NCI-H2227 treated with DMSO at 0.1 percent for 48 hours (cell line): ENCODE results near the gene COL23A1.

Experiments
- DNase-seq: peaks from one replicate; lab custom pipeline; 2025; lab: John Stamatoyannopoulos, UW

The COL23A1 gene

GRCh38 chr5:178284093-178284675 lies 306.0 kb downstream of the COL23A1 start:
- DNase-seq: no peak

GRCh38 chr5:178283520-178283919 lies 306.7 kb downstream of the COL23A1 start:
- no peak for DNase-seq

DNA sequence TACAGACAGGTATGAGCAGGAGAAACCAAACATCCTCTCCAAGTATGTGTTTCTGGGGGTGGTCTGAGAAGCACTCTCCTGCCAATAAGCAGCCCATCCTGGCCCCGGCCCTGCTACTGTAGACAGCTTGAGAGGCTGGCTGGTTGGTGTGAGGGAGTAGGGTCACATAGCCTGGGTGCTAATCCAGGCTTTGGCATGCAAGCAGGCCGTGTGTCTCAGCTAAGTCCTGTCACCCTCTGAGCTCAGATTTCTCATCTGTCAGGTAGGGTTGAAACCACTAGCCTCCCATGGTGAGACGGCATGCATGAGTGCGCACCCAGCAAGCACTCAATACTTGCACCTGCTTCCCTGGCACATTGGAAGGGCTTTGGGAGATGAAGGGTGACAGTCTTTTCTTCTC lies 307.8 kb downstream of the COL23A1 start:
- DNase-seq: no peak

DNA sequence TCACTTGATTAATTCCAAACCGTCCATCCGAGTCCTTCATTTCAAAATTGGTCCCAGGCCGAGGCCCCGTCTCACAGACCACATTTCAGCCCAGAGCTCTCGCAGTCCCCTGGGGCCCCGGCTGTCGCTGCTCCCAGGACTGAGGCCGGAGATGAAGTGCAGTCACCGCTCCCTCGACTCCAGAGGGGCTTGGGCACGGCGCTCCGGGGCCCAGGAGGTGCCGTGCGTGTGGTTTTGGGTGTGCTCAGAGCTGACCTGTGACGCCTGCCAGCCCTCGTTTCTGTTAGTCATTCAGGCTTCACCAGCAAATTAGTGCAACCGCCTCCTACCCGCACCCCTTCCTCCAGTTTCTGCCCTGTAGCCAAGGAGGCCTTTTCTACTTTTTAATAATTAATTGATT lies 308.9 kb downstream of the COL23A1 start:
- DNase-seq: no peak

DNA sequence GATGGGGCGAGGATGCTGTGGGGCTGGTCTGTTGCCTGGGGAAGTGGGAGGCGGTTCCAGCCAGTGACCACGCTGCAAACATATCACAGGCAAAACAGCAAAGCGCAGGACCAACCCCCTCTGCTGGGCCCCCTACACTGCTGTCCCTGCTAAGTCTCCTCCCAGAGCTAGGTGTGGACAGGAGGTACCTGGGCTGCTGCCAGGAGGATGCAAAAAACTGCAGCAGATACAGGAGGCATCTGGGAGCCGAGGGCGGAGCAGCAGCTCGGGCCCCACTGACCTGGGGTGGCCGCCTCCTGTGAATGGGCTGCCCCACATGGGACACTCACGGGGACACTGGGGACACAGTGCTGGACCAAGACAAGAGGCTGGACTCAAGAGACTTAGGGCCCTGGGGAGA lies 309.6 kb downstream of the COL23A1 start:
- DNase-seq: no peak

GRCh38 chr5:178279723-178280438 lies 310.3 kb downstream of the COL23A1 start:
- DNase-seq: peak; percentile 50

GRCh38 chr5:178279026-178279722 lies 311.0 kb downstream of the COL23A1 start:
- no peak for DNase-seq

DNA sequence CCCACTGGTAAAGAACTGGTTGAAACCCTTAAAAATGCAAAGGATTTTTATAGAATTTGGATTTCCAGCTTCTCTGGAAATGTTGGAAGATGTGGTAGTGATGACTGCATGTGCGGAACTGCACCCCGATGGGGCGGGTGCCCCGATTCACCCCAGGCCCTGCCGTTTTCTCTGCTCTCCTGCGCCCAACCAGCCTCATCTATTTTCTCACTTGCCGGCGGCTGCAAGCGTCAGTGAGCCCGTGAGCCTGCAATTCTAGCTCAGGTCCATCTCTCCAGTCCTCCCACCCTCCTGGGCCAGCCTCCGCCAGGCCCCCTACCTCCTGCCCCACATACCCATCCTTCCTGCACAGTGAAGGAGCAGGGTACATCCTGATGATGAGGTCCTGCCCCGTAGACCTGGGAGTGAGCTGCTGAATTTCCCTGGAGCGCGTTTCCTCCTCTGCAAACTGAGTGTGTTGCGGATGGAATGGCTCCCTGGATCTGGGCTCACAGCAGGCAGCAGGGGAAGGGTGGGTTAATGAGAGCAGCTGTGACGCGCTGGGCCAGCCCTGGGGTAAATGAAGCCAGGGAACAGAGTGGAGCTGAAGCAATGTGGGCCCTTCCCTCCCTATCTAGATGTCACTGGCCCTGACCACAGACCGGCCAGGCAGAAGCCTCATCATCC lies 311.7 kb downstream of the COL23A1 start:
- DNase-seq: no peak

DNA sequence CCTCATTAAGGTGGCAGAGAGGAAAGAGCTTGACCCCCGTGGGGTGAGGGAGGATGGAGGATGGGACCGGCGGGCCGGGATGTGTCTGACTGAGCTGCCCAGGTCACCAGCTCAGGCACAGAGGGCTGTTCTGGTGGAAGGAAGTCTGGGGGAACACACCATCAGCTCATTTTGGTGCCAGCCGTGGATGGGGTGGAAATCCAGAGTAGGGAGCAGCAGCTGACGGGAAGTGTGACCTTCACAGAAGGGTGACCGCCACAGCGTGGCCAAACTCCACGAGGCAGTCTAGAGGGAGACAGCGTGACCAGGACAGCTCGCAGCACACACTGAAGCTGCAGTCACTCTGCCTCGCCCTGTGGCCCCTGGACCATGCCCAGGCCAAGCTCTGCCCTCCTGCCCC lies 312.3 kb downstream of the COL23A1 start:
- DNase-seq: no peak

GRCh38 chr5:178277346-178277745 lies 312.8 kb downstream of the COL23A1 start:
- no peak for DNase-seq

- DNase-seq: no peak
Measured at GRCh38 chr5:178274781-178275537, 315.2 kb downstream of the COL23A1 start.

GRCh38 chr5:178273665-178274541 lies 316.3 kb downstream of the COL23A1 start:
- DNase-seq: no peak

DNA sequence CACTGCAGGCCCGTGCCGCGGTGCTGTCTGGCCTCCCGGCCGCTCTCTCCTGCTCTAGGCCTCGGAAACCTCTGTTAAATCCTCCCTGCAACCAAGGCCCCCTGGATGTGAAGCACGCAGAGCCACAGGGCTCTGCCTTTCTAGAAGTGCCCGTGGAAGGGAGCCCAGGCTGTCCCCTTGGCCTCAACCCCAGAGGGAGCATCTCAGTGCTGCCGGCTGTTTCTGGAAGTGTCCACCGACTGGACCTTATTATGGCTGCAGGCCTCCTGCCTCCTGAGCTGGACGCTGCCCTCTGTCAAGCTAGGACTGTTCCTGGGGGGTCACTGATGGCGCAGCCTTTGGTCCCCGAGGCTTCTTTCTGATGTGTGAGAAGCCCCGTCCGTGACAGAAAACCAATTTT lies 317.2 kb downstream of the COL23A1 start:
- DNase-seq: no peak

DNA sequence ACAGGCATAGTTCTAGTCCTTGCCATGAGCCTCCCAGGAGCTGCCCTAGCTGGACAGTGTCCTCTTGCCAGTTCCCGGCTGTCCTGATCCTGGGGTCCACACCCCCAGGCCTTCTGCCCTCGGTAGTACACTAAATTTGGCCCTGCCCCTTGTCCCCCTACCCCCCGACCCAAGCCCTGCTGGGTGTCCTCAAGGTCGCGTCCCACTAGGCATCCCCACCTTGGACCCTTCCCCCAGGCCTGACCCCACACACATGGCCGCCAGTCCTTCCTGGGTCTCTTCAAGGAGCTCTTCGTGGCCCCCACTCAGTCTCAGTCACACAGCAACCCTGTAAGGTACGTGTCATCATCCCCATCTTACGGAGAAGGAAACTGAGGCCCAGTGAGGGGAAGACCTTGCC lies 317.6 kb downstream of the COL23A1 start:
- no peak for DNase-seq

DNA sequence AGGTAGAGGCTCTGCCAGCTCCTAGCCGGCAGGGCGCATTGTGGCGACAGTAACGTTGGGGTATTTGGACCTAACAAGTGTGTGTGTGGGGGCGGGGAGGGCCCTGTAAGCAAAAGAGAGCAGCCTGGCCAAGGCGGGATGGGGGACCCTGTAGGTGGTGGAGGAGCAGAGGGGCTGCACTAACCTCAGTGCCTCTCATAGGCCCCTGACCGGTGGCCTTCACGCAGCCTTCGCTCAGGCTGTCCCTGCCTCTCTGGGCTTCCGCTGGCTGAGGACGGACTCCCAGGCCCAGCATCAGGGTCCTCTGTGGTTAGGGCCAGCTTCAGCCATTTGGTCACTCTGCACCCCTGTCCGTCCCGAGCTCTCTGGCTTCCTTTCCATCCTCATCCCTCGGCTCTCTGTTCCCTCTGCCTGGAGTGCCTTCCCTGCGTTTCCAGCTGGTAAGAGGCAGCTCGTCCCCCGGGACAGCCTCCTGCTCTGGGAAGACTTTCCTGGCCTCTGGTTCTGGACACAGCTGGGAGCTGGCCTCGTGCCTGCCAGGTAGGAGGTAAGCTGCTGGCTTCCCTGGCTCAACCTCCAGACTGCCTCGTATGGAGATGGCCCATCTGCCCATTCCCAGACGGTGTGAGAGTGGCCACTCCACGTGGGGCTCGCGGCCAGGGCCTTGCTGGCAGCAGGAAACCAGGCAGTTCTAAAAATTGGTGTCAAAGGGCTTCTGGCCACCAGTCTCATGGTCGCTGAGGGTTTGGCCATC lies 318.3 kb downstream of the COL23A1 start:
- no peak for DNase-seq

GRCh38 chr5:178271231-178271630 lies 319.0 kb downstream of the COL23A1 start:
- DNase-seq: no peak

DNA sequence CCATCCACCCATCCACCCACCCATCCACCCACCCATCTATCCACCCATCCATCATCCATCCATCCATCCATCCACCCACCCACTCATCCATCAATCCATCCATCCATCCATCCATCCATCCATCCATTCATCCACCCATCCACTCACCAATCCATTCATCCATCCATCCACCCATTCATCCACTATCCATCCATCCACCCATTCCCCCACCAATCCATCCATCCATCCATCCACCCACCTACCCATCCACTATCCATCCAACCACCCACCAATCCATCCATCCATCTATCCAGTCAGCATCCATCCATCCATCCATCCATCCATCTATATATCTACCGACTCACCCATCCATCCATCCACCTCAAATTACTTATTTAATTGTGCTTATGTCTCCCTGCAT lies 320.7 kb downstream of the COL23A1 start:
- DNase-seq: no peak

DNA sequence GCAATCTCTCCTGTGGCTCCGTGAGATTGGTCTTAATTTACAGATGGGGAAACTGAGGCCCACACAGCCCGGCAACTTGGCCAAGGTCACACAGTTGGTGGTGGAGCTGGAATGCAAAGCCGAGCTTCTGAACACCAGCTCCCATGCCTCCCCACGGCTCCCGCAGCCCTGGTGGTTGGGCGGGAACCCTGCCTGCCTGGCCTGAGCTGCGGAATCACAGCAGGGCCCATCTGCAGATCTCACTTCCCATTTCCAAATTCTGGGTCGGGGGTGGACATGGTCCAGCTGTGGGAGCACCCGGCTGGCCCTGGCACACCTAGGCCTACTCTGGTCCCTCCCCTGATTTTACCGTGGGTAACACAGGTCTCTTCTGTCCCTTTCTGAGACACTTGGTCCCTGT lies 322.3 kb downstream of the COL23A1 start:
- DNase-seq: no peak

- DNase-seq: no peak
Measured at GRCh38 chr5:178267245-178267644, 322.9 kb downstream of the COL23A1 start.

GRCh38 chr5:178266581-178266980 lies 323.6 kb downstream of the COL23A1 start:
- DNase-seq: no peak
